RWPE1 (cell line): ENCODE results near the gene GRP.

Experiments used
- CTCF ChIA-PET: fragments of 350-600 bp; sonication (Branson Sonifier 250); formaldehyde crosslinking; extraction: SDS; loops from one replicate; lab custom pipeline; 2021; lab: Yijun Ruan, JAX
- POLR2A ChIA-PET: fragments of 400-600 bp; formaldehyde crosslinking; extraction: SDS; loops from one replicate; lab custom pipeline; 2020; ENCODE audit warnings: antibody characterized with exemption; ENCODE audit not compliant: low non-redundant PET; lab: Yijun Ruan, JAX
- DNase-seq: peaks from one replicate; pipeline ENCODE4 v3.0.0; 2012; ENCODE audit warnings: low spot score
- H3K27ac ChIP-seq: fragments of 450-650 bp; 2 replicates; pipeline ENCODE4 v1.5.1; 2017
- TF ChIP-seq, protein P1 (sequence below): fragments of 450-650 bp; conservative IDR thresholded peaks from 2 replicates; pipeline ENCODE4 v1.5.1; 2017; ENCODE audit warnings: low read depth, mild to moderate bottlenecking

The GRP gene

DNA sequence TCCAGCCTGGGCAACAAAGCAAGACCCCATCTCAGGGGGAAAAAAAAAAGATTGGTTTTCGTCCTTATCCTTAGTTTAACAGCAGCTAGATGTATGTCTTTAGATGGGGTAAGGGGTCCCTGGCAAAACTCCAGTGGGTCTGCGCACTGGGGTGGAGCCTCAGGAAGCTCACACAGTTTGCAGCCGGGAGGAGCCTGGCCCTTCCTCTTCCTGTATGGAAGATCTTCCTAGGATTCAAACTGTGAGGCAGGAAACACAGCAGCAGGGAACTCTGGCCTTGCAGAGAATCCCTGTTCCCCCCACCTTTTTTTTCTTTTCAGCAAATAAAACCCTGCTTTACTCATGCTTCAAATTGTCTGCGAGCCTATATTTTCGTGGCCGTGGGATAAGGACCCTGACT lies 12.5 kb upstream of the GRP start:
- no peak for DNase-seq
- ChIA-PET POLR2A (no interaction called here), CTCF (no interaction called here)
- TF ChIP-seq, protein P1, sequence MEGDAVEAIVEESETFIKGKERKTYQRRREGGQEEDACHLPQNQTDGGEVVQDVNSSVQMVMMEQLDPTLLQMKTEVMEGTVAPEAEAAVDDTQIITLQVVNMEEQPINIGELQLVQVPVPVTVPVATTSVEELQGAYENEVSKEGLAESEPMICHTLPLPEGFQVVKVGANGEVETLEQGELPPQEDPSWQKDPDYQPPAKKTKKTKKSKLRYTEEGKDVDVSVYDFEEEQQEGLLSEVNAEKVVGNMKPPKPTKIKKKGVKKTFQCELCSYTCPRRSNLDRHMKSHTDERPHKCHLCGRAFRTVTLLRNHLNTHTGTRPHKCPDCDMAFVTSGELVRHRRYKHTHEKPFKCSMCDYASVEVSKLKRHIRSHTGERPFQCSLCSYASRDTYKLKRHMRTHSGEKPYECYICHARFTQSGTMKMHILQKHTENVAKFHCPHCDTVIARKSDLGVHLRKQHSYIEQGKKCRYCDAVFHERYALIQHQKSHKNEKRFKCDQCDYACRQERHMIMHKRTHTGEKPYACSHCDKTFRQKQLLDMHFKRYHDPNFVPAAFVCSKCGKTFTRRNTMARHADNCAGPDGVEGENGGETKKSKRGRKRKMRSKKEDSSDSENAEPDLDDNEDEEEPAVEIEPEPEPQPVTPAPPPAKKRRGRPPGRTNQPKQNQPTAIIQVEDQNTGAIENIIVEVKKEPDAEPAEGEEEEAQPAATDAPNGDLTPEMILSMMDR = no peak
- H3K27ac ChIP-seq = no peak overlapping the region

DNA sequence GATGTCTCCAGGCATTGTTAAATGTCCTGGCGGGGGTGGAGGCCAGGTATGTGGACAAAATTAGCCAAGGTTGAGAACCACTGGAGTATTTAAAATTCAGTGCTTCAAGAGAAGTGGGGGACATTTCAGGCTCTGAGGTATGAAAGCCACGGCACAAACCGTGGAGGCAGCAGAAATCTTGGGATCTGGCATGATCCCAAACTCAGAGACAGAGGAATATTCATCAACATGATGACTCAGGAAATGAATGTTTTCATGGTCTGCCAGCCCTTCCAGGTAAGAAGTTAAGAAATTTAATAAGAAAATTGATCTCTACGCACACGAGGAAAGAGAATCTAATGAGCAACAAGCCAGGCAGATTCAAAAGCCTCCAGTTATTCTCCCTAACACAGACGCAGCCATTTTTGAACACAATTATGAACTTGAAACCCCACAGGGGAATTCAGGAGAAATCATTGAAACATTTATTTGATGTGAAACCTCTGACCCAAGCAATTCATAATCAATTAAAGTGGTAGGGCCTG lies 11.3 kb upstream of the GRP start:
- DNase-seq = peak; percentile 24
- ChIA-PET CTCF (no interaction called here), POLR2A (no interaction called here)
- TF ChIP-seq, protein P1 = no peak
- no peak overlapping the region for H3K27ac ChIP-seq

DNA sequence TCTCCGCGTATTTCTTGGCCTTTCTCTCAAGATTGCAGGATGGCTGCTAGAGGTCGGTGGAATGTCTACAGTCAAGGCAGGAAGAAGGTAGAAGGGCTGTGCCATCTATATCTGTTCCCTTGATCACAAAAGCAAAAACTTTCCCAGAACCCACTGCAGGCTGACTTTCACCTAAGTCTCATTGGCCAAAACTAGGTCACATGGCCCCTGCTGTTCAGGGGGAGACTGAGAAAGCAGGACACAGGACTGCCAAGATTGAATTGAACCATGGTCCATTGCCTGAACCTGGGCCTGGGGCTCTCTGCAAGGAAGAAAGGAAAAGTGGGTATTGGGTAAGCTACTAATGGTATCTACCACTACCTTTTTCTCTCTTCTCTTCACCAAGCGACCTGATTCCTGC lies 9.7 kb upstream of the GRP start:
- no peak overlapping the region for H3K27ac ChIP-seq
- TF ChIP-seq, protein P1 = no peak
- CTCF ChIA-PET = no interaction called here
- DNase-seq = no peak
- POLR2A ChIA-PET = no interaction called here

DNA sequence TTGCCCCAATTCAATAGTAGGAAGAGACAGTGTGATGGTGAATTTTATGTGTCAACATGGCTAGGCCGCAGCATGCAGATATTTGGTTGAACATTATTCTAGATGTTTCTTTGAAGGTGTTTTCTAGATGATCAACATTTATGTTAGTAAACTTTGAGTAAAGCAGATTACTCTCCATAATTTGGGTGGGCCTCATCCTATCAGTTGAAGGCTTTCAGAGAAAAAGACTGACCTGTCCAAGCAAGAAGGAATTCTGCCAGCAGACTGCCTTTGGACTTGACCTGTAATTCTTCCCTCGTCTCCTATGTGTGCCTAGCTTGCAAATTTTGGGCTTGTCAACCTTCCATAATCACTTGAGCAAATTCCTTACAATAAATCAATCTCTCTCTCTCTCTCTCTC lies 8.3 kb upstream of the GRP start:
- no peak overlapping the region for H3K27ac ChIP-seq
- ChIA-PET POLR2A (no interaction called here), CTCF (no interaction called here)
- DNase-seq = no peak
- TF ChIP-seq, protein P1 = no peak

DNA sequence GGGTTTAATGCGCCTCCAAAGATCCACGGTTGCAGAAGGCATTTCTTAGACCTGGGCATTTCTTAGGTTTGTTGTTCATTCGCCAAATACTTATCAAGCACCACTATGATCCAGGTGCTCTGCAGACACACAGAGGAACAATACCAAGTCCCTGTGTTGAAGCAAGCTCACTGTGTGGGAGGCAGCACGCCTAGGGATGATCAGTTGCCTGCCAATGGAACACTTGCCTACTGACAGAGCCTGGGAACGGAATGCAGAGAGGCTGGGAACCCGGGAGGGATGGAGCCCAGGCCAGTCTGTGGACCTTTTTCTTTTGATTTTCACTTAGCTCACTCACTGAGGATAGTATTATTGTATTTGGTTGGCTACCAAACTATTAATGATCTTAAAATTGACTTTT lies 1.9 kb upstream of the GRP start:
- DNase-seq = no peak
- TF ChIP-seq, protein P1 = no peak
- H3K27ac ChIP-seq = no peak overlapping the region
- ChIA-PET POLR2A (no interaction called here), CTCF (no interaction called here)

DNA sequence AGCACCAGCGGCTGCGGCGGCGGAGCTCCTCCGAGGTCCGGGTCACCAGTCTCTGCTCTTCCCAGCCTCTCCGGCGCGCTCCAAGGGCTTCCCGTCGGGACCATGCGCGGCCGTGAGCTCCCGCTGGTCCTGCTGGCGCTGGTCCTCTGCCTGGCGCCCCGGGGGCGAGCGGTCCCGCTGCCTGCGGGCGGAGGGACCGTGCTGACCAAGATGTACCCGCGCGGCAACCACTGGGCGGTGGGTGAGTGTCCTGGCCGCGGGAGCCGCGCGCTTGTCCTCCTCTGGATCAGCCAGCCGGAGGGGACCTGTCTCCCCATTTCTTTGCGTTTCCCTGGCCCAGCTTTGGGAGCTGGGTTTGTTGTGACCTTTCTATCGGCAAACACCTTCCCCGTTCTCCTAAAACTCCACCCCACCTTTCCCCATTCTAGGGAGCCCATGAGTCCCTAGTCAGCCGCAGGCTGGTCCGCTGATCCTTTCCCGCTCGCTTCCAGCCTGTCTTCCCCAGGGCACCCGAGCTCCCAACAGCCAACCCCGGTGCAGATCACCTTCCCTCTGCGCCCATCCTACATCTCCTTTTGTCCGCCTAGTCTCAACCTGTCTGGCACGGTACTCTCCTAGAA lies 316 bp downstream of the GRP start:
- TF ChIP-seq, protein P1 = no peak
- no peak overlapping the region for H3K27ac ChIP-seq
- ChIA-PET POLR2A (no interaction called here), CTCF (no interaction called here)
- no peak for DNase-seq
